Activated CD4-positive, CD25-positive, alpha-beta regulatory T cell (primary cell): Measurements from ENCODE around the gene INHBB.
"Not testable (repeated sequence)": the region's sequence is repeated elsewhere in the genome, so short reads cannot be mapped to it uniquely, and the experiment has no call there.

ENCODE experiments used
- DNase-seq, 4 experiments: peaks; one replicate each; lab custom pipeline; 2025; lab: John Stamatoyannopoulos, UW

INHBB gene

DNA sequence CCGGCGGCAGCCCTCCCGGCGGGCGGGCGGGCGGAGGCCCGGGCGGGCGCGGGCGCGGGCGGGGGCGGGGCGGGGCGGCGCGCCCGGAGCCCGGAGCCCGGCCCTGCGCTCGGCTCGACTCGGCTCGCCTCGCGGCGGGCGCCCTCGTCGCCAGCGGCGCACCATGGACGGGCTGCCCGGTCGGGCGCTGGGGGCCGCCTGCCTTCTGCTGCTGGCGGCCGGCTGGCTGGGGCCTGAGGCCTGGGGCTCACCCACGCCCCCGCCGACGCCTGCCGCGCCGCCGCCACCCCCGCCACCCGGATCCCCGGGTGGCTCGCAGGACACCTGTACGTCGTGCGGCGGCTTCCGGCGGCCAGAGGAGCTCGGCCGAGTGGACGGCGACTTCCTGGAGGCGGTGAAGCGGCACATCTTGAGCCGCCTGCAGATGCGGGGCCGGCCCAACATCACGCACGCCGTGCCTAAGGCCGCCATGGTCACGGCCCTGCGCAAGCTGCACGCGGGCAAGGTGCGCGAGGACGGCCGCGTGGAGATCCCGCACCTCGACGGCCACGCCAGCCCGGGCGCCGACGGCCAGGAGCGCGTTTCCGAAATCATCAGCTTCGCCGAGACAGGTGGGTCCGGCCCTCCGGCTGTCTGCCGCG, at the start of gene INHBB:
Gene INHBB, plus strand, starts transcription at position 111 of the 641 bp plus-strand sequence. Its CDS starts 53 bp downstream, at position 164.
- DNase-seq, result no peak

DNA sequence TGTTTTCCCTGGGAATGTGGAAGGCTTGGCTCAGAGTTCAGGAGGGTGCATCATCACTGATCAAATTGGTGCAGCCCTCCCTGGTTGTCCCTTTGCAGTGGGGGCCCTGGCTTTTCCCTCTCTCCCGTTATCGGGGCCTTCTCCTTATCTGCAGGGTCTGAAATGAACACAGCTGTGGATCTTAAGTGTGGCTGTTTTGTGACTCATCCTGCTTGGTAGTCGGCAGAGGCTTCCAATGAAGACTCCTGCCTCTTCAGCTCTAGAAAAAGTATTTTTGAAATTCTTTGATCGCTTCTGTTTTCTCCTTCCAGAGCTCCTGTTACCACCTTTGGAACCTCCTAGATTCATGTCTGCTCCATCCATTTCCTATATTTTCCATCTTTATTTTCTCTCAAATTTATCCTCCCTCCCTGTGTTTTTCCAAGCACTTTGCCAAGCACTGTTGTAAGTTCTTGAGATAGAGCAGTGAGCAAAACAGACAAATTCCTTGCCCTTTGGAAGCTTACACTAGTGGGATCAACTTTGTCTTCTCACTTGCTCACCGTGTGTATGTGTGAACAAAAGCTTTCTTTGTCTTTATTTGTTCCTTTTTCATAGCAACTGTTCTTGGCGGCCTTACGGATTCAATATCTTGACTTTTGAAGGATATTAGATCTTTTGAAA, 47.6 kb upstream of the INHBB start:
- no peak for DNase-seq

DNA sequence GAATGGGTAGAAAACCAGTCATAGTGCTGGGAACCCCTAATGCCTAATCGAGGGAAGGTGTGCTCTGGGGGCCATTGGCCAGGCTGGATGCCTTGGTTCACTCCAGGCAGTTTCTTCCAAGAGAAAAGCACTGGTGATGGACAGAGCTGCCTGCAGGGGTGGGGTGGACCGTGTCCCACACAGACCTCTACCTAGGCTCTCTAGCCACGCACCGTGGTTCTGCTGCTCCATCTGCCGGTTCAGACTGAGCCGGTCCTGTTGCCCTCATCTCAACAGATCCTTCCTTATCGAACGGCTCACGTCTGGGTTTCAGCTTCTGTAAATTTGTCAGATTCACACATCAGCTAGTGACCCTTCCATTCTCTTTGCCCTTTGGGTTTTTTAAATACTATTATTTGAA, 46.9 kb upstream of the INHBB start:
- no peak for DNase-seq

DNA sequence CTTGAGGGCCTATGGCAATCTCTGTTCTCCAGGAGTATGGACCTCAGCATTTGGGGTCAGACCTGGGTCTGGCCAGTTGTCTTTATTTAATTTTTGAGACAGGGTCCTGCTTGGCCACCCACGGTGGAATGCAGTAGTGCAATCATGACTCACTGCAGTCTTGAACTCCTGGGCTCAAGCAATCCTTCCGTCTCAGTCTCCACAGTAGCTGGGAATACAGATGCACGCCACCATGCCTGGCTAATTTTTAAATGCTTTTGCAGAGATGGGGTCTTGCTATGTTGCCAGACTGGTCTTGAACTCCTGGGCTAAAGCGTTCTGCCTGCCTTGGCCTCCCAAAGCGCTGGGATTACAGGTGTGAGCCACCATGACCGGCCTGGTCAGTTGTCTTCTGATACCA, 46.4 kb upstream of the INHBB start:
- no peak for DNase-seq

DNA sequence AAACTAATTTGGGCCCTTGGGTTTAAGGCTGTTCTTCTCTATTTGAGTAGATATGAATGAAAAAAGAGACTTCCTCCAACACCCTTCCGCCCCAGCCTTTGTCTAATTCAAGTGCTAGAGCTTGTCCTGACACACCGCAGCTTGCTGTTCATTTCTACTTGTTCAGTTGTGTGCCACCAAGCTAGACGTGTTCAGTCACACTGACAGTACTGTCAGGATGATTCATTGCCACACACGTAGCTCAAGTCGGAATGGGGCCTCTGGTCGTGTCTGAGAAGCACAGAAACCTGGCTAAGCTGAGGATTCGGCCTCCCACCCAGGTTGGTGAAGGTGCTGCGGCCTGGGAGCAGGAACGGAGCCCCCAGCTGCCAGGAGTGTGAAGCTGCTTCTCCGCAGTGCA, 45.6 kb upstream of the INHBB start:
- DNase-seq, result no peak

DNA sequence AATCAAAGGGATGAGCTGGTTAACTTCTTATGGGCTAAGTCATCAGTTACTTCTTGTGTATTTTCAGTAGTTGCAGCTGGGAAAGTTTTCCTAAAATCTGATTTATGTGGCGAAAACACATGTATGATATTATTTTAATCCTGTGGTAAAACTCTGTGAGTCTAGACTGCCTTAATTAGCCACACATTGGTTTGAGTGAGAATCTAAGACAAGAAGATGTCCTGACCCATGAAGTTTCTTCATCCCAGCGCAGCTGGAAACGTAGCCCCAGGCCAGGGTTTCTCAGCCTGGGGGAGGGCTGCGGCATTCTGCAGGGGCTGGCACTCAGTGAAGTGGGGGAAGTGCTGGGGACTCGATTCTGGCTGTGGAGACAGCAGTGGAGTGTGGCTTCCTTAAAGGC, 44.7 kb upstream of the INHBB start:
- DNase-seq, result no peak

DNA sequence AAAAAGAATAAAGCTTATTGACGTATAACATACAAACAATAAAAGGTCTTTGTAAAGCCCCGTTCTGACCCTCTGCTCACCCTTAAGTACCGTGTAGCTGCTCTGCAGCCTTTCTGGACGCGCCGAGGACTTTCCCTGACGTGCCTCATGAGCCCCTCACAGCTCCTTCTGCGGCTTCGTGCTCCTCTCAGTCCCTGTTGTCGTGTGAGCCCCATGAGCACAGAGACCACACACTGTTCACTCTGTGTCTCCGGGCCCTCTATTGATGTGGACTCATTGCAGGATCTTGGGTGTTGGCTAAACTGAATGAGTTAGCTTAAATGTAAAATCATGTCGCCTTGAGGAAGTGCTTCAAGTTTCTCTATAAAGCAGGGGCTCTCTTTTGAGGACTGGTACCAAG, 43.6 kb upstream of the INHBB start:
- DNase-seq, result no peak

DNA sequence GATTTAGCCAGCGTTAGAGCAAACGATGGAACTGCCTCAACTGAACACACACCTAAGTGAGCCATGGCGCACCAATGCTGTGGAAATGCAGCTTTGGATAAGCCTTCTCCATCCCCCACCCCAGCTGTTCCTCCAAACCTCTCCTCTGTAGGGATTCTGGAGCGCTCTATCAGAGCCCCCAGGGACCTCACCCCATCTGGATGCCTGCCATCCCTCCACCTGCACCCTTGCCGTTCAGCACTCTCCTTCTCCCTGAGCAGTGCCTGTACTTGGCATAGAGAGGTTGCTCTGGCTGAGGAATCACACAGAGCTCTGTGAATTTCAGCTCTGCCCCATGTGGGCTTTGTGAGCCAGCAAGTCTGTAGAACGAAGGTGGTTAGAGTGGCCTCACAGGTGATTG, 42.8 kb upstream of the INHBB start:
- no peak for DNase-seq

DNA sequence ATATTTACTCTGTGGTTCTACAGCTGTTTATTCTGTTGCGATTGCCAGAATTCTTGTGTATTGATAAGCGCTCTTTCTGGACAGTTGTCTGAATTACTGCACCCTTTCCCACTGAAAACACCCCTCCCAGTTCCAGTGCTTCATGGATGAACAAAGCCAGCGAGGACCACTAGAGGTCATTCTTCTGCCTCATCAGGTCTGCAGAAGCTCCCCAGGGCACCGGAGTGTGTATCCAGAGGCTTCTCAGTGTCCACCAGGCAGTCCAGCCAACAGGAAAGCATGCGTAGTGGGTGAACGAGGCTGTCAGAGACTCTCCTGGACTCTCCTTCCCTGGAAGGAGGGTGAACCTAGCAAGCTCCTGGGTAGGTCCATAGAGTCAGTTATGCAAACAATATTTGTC, 40.6 kb upstream of the INHBB start:
- DNase-seq, result no peak

DNA sequence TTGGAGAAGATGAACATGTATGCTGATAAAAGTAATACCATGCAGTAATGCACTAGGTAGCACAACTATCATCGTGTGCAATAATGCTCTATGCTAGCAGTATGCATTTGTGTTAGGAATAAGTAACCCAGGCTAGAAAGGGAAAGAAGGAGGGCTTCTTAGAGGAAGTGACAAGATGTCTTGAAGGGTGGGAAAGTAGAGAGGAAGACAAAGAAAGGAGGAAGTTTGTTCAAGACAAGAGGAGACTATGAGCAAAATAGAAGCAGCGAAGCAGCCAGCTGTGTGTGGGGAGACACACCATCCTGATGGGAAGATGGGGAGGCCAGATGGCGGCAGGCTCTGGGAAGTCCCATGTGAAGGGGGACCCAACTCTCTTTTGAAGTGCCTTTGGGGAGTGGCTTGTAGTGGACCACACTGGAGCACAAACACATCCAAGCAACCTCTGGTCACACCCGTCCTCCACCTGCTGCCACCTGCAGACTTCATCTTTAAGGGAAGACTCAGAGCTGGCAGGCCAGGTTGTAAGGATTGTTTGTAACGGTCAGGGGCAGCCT, 39.9 kb upstream of the INHBB start:
- DNase-seq, result no peak

DNA sequence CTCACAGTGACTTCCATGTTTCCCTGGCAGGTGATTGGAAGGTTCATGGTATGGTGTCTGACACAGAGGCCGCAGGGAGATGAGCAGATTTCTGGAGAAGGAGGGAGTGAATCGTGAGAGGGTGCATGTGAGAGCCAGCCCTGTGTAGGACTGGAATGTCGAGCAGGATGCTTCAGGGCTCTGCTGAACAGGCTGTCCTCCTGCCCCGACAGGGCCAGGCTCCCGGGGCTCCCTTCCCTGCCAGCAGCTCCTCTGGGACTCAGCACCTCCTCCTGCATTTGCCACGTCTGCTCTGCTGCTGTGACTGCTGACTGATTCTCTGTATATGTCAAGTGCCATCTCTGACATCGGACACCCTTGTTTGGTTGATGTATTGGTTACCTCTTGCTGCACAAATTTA, 38.5 kb upstream of the INHBB start:
- no peak for DNase-seq

DNA sequence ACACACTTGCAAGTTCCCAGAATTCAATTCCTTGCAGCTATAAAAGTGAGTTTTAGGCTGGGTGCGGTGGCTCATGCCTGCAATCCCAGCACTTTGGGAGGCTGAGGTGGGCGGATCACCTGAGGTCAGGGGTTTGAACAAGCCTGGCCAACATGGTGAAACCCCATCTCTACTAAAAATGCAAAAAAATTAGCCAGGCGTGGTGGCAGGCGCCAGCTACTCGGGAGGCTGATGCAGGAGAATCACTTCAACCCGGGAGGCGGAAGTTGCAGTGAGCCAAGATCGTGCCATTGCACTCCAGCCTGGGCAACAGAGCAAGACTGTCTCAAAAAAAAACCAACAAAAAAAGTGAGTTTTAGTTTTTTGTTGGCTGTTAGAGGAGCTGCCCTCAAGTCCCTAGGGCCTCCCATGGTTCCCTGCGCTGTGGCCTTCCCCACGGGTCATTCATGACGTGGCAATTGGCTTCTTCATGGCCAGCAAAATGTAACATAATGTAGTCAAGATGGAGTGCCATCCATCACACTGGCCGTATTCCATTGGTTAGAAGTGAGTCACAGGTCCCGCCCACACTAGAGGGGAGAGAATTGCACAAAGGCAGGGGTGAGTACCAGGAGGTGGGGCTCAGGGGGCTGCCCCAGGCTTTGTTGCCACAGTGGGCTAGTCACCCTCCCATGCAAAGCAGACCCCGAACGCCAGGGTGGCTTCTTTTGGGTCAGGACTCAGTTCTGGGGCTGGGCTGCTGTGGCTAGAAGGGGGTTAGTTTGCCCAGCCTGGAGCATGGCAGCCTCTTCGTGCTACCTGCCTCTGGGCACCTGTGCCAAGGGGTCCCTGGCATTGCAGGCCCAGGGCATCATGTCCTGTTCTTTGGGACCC, 37.7 kb upstream of the INHBB start:
- no peak for DNase-seq

DNA sequence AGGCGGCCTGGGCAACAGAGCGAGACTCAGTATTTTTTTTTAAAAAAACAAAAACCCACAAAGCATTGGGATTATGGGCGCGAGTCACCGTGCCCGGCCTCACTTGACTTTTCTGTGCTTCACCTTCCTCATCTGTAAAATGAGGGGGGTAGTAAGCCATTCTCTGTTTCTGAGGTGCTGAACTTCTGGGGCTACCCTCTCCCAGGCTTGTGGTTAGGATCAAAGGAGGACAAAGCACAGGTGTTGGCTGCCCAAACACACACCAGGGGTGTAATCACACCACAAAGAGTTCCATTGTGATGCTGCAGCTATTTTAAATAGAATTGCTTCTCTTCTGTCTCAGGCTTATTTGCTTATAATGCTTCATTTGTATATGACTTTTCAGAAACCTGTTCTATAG, 35.8 kb upstream of the INHBB start:
- DNase-seq, result no peak

DNA sequence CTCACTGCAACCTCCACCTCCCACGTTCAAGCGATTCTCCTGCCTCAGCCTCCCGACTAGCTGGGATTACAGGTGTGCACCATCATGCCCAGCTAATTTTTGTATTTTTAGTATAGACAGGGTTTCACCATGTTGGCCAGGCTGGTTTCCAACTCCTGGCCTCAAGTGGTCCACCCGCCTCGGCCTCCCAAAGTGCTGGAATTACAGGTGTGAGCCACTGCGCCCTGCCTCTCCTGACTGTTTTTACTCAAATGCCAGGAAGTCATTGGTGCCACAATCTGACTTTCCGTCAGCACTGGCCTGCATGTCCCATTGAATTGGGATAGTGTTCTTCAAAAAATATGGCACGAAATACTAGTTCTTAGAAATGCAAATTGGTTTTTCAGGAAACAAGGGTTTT, 35.1 kb upstream of the INHBB start:
- not testable (repeated sequence) for DNase-seq

DNA sequence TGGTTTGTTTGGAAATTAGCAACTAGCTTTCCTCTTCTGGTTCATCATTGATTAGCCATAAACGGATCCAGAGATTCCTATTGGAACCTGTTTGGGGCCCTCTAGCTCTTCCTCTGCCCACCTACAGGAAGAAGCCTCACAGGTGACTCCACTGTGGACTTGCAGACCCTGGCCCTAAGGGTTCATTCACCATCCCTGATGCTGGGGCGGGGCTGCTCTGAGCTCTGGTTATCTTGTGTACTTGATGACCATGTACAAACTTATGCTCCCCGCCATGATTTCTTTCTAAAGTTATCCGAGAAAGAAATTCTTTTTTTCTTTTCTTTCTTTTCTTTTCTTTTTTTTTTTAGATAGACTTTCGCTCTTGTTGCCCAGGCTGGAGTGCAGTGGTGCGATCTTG, 33.9 kb upstream of the INHBB start:
- DNase-seq, result no peak

DNA sequence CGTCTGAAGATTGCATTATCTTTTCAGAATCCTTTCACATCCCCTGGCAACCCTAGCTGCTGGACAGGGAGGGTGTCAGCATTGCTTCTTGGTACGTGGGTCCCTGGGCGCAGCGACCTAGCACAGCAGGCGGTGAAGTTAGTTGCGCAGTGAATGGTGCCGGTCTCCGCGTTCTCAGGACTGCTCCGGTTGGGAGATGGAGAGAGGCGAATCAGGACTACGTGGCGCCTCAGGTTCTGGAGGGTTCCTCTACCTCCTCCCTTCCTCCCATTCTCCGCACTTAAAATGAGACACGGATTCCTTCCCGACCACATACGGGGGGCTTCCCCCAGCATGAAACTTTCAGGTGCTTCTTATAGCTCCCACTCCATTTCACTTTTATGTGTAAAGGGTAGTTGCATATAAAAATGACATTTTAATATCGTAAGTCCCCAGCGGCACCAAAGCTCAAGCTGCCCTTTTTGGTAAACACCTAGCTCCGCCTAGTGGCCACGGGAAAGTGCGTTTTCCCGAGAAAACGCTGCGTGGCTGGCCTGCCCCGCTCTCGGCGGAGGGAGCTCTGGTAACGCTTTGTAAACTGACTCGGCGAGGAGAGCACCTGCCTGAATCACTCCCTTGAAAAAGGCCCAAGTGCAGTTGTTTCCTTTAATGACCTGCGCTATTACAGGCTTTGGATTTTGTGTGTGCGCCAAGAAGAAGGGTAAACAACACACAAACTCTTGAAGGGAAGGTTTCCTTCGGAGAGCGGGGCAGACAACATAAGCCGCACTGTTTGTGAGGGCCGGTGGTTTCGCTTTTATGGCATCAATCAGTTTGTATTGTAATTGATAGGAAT, 32.9 kb upstream of the INHBB start:
- DNase-seq, result peak; percentile 42 to 61 (median 46)

DNA sequence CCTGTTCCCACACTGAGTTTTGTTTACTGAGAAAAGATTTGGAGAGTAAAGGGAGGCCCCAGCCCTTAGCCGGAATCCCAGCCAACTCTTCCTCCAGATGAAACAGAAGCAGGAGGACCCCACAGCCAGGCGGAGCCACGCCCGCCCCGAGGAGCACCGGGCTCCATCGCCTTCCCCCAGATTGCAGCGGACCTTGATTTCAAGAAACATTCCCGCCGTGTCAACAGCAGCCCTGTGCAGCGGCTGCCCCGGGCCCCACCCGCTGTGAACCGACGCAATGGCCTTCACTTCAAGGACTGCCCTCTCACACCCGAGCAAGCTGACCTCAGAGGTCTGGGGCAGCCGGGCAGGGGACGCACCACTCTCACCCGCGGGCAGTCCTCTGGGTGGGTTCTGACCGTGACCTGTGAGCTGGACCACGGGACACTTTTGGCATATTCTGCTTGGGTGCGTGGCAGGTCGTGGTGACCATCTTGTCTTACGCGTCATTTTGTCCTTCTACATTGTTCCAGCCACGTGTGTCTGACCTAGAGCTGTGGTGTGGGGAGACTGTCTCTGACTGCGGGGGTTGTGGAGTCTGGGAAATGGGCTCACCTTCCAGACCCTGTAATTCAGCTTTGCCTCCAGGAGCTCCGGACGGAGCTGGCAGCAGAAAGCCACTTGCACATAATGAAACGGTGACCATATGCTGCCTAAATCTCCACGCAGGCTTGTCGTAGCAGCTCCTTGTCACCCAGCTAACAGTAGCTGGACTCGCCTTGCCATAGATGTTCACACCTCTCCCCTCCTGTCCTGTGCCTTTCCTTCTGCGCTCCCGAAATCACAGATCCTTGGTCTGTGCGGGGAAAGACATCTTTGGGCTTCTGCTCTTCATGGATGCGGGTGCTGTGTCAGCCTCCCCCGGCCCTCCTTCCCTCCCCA, 32.0 kb upstream of the INHBB start:
- DNase-seq, result no peak

DNA sequence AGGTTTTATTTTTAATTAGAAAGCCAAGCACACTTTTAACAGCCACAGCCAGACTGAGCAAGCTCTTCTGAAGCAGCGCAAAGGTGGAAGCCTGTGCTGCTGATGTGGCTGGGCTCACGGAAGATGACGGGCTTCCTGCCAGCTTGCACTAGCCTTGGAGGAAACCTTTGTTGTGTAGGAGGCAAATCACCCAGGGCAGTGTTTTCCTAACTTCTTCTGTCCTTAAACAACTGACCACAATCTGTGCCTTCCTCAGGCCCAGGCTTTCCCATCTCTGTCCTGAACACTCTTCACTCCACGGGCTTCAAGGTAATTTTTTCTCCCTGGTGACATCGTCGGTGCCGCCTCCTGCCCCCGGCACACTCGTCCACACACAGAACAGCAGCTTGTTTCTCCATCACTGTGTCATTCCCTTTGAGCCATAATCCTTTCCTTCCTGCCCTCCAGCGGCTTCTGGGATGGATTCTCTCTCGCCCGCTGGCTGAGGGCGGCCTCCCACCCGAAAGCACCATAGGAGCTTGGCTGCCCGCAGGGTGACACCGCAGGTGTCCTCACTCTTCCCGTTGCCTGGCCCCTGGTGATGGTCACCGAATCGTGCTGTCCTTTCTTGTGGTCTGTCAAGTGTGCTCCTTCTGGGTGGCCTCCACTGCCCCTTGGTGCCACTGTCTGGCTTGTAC, 31.1 kb upstream of the INHBB start:
- DNase-seq, result no peak

DNA sequence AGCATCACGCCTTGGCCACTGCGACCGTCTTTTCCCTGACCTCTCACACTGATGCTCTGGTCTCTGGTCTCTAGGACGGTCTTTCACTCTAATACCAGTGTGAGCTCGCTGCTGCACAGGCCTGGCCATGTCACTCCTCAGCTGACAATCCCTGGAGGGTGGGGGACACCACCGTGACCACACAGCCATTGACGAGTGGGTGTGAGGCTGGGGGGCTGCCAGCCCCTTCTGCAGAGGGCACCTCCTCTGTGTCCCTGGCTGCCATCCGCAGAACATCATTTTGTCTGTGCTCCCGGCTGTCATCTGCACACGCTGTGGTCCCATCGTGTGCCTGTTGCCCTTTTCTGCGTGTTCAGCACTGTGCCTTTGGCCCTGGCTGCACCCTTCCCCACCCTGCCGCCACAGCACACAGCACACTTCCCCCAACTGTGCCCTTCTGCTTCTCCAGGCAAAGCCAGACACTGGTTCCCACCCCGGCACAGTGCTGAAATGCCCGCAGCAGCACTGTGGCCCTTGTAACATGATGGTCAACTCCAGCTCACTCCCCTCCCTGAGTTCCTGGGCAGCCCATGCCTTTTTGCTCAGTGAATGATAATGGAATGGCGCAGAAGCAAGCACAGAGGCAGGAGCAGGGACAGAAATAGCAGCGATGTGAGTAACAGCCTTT, 30.4 kb upstream of the INHBB start:
- DNase-seq, result no peak

DNA sequence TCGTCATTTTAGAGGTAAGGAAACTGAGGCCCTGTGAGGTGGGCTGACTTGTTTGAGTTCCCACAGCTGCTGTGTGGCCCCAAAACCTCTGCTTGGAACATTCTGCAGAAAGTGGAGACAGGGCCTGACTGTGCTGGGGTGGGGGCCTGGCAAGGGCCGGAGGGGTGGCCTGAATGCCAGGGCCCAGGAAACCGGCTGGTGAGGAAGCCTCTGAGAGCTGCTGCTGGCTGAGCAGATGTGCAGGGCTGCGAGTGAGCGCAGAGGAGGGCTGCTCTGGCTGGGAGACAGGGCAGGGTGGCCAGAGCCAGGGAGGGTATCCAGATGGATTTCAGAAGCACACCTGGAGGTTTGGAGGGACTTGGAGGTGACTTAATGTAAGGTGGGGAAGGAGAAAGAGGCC, 29.9 kb upstream of the INHBB start:
- DNase-seq, result no peak
